H1 (cell line): ENCODE measurements around the gene PPP1R14B. TPM values are rescaled to one million over a fixed set of nuclear protein-coding genes. Genes with fewer than 3 reads are reported as not detected.

Experiments
- BACH1 ChIP-seq: IDR thresholded peaks from 2 replicates; pipeline ENCODE4 v1.6.1; 2012; ENCODE audit warnings: low read length, improper control_type of control experiment
- KDM1A ChIP-seq: fragments of 200-600, 300-600 bp; sonication (generic); IDR thresholded peaks from 2 replicates; pipeline ENCODE4 v1.7.1; 2016; ENCODE audit warnings: mild to moderate bottlenecking, low read length, borderline replicate concordance
- PHF8 ChIP-seq: fragments of 200-600 bp; sonication (generic); conservative IDR thresholded peaks from 2 replicates; pipeline ENCODE4 v1.7.1; 2012; ENCODE audit warnings: low read depth, mild to moderate bottlenecking, inconsistent platforms, low read length, moderate library complexity
- polyA plus RNA-seq, 7 experiments: library from polyadenylated mRNA; depleted of rRNA in 3 of 7; stranded (reverse) in 5 of 7; unstranded in 2 of 7; fragments of >200 nt in 5 of 7; fragments of 200-250 nt in 2 of 7; gene quantifications; 1 replicate in 5 of 7; 2 replicates in 1 of 7; 4 replicates in 1 of 7; pipeline versions ENCODE4 v1.2.1 to v1.2.3, GENCODE V29; 2011 to 2013; ENCODE audit warnings: missing spikeins in 2 of 7, mixed read lengths in 2 of 7
- total RNA-seq: library from RNA; stranded (reverse); fragmentation: NEBNext Ultra II Directional; extraction: Animal tissue kit (Norgen Biotek cat#: 25700); gene quantifications from 2 replicates; pipeline ENCODE4 v1.2.1, GENCODE V29; 2021

The PPP1R14B gene
- total and polyA plus RNA-seq, 2 of the 8 experiments (the other 6 are each of a cell fraction or from before 2014, with no cell fraction given): 265 to 419 TPM

DNA sequence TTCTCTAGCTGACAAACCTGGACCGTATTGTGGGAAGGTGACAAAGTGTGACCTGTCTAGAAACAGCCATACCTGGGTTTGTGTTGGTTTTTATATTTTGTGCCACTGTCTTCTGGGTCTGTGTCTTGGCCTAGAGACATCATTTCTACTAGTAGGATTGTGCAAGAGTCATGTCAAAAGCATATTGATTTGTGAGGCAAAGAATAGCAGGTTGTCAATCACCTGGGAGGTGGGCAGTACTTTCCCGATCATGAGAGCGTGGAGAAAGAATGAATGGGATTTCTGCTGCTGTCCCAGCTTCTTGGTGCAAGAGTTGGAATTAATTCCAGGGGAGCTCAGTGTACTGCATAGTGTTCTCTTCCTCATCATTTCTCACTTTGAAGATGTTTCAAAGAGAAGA lies 45.2 kb downstream of the PPP1R14B start (continued):
- no peak for TF ChIP-seq KDM1A
- TF ChIP-seq PHF8: no peak
- TF ChIP-seq BACH1: no peak
